A549 (cell line): ENCODE results near the gene CTNND2.

Experiments used
- CHD2 ChIP-seq: fragments of 150-350 bp; IDR thresholded peaks from 2 replicates; pipeline ENCODE4 v1.6.1; 2014; ENCODE audit warnings: low read length; ENCODE audit not compliant: partially characterized antibody
- EP300 ChIP-seq, 2 experiments: fragments of >200 bp; sonication (Bioruptor Twin); formaldehyde crosslinking; IDR thresholded peaks; 2 replicates in 1 of 2; 3 replicates in 1 of 2; pipeline ENCODE4 v1.6.1; 2016 to 2017
- ESRRA ChIP-seq: fragments of 150-350 bp; IDR thresholded peaks from 2 replicates; pipeline ENCODE4 v1.6.1; 2014; ENCODE audit warnings: mild to moderate bottlenecking, low read length, borderline replicate concordance
- JUNB ChIP-seq: fragments of >200 bp; sonication (Bioruptor Twin); formaldehyde crosslinking; IDR thresholded peaks from 2 replicates; pipeline ENCODE4 v1.6.1; 2016
- NPAS2 ChIP-seq: fragments of 250-450 bp; sonication (Bioruptor Pico); IDR thresholded peaks from 2 replicates; pipeline ENCODE4 v1.8.0; 2022; ENCODE audit warnings: mild to moderate bottlenecking, moderate library complexity, borderline replicate concordance
- POLR2A ChIP-seq: IDR thresholded peaks from 2 replicates; pipeline ENCODE4 v1.6.1; 2012; ENCODE audit warnings: mild to moderate bottlenecking, low read length
- RFX5 ChIP-seq: fragments of 450-650 bp; IDR thresholded peaks from 2 replicates; pipeline ENCODE4 v1.7.1; 2014; ENCODE audit warnings: antibody characterized with exemption, mild to moderate bottlenecking, moderate library complexity
- SMC3 ChIP-seq: fragments of >200 bp; sonication (Bioruptor Twin); formaldehyde crosslinking; IDR thresholded peaks from 3 replicates; pipeline ENCODE4 v1.6.1; 2018; ENCODE audit warnings: inconsistent platforms
- TF ChIP-seq, protein P1 (sequence below): fragments of >200 bp; sonication (Bioruptor Twin); formaldehyde crosslinking; IDR thresholded peaks from 3 replicates; pipeline ENCODE4 v1.5.1; 2016
- TF ChIP-seq, protein P2 (sequence below): fragments of 250-450 bp; sonication (Bioruptor Pico); IDR thresholded peaks from 2 replicates; pipeline ENCODE4 v1.5.0; 2020; ENCODE audit warnings: low read depth, mild to moderate bottlenecking, moderate library complexity
- TF ChIP-seq, protein P3 (sequence below): fragments of 450-650 bp; IDR thresholded peaks from 2 replicates; pipeline ENCODE4 v1.6.1; 2014; ENCODE audit warnings: antibody characterized with exemption
- TF ChIP-seq, protein P4 (sequence below): IDR thresholded peaks from 2 replicates; pipeline ENCODE4 v1.6.1; 2012

DNA sequence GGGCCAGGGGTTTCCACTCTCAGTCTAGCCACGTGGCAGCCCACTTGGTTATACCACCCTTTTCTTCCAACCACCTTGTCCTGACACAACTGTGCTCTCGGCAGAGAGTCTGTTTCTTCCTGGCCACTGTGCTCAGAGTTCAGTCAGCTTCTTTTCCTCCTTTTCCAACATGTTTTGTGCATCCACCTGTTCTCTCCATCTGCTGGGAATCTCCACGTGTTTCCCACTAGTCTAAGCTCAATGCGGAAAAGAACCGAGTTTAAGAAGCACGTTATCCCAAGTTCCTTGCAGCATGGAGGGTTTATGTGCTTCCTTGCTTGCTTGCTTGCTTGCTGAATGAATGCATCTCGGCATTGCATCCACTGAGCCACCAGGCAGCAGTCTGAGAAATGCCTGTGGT is 599.6 kb downstream of the CTNND2 start:
- TF ChIP-seq, protein P1, sequence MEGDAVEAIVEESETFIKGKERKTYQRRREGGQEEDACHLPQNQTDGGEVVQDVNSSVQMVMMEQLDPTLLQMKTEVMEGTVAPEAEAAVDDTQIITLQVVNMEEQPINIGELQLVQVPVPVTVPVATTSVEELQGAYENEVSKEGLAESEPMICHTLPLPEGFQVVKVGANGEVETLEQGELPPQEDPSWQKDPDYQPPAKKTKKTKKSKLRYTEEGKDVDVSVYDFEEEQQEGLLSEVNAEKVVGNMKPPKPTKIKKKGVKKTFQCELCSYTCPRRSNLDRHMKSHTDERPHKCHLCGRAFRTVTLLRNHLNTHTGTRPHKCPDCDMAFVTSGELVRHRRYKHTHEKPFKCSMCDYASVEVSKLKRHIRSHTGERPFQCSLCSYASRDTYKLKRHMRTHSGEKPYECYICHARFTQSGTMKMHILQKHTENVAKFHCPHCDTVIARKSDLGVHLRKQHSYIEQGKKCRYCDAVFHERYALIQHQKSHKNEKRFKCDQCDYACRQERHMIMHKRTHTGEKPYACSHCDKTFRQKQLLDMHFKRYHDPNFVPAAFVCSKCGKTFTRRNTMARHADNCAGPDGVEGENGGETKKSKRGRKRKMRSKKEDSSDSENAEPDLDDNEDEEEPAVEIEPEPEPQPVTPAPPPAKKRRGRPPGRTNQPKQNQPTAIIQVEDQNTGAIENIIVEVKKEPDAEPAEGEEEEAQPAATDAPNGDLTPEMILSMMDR, result no peak
- TF ChIP-seq CHD2 (no peak), SMC3 (no peak), EP300 (IDR thresholded peaks at IDR 0.05) (no peak), NPAS2 (CRISPR knock-in tag) (no peak), ESRRA (no peak), JUNB (no peak), RFX5 (no peak), POLR2A (no peak)
- TF ChIP-seq, protein P2, sequence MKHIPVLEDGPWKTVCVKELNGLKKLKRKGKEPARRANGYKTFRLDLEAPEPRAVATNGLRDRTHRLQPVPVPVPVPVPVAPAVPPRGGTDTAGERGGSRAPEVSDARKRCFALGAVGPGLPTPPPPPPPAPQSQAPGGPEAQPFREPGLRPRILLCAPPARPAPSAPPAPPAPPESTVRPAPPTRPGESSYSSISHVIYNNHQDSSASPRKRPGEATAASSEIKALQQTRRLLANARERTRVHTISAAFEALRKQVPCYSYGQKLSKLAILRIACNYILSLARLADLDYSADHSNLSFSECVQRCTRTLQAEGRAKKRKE (CRISPR knock-in tag), result no peak
- TF ChIP-seq, protein P3, sequence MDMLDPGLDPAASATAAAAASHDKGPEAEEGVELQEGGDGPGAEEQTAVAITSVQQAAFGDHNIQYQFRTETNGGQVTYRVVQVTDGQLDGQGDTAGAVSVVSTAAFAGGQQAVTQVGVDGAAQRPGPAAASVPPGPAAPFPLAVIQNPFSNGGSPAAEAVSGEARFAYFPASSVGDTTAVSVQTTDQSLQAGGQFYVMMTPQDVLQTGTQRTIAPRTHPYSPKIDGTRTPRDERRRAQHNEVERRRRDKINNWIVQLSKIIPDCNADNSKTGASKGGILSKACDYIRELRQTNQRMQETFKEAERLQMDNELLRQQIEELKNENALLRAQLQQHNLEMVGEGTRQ, result no peak
- TF ChIP-seq, protein P4, sequence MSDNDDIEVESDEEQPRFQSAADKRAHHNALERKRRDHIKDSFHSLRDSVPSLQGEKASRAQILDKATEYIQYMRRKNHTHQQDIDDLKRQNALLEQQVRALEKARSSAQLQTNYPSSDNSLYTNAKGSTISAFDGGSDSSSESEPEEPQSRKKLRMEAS, result no peak
